ENCODE results near the gene LRCH4. TPM values are rescaled to one million over a fixed set of nuclear protein-coding genes. Genes with fewer than 3 reads are reported as not detected.

The LRCH4 gene
- total RNA-seq, 4 donors from 2014 or later = 36.2 to 53.2 (median 44.0) TPM

- Histone ChIP-seq H3K9me3 (no peaks in the 10 kb centered on the region), H3K4me3 (no peak overlapping the region), H3K27ac (replicated peaks in 1 of 4) (no peak overlapping the region), H3K27me3 (no peaks in the 10 kb centered on the region), H3K4me1 (no peaks in the 10 kb centered on the region), H3K36me3 (peaks cover 0 to 25% (median under 1%) of the 10 kb centered on the region in 4 donors)
- intact Hi-C loops (cut with DNase I) = no loop called here
- DNase-seq (ENCODE audit: extremely low spot score) = no peak
- TF ChIP-seq POLR2AphosphoS5 (IDR thresholded peaks at IDR 0.05) (no peak), POLR2A (IDR thresholded peaks at IDR 0.05; ENCODE audit: low read depth) (no peak), EP300 (IDR thresholded peaks at IDR 0.05) (no peak)
- TF ChIP-seq, protein P1, sequence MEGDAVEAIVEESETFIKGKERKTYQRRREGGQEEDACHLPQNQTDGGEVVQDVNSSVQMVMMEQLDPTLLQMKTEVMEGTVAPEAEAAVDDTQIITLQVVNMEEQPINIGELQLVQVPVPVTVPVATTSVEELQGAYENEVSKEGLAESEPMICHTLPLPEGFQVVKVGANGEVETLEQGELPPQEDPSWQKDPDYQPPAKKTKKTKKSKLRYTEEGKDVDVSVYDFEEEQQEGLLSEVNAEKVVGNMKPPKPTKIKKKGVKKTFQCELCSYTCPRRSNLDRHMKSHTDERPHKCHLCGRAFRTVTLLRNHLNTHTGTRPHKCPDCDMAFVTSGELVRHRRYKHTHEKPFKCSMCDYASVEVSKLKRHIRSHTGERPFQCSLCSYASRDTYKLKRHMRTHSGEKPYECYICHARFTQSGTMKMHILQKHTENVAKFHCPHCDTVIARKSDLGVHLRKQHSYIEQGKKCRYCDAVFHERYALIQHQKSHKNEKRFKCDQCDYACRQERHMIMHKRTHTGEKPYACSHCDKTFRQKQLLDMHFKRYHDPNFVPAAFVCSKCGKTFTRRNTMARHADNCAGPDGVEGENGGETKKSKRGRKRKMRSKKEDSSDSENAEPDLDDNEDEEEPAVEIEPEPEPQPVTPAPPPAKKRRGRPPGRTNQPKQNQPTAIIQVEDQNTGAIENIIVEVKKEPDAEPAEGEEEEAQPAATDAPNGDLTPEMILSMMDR (IDR thresholded peaks at IDR 0.05) = no peak
- WGBS = 90% methylated on average over 22 of the region's 23 CpGs
These were observed 34.9 kb upstream of the LRCH4 start for GRCh38 chr7:100620804-100621203.

DNA sequence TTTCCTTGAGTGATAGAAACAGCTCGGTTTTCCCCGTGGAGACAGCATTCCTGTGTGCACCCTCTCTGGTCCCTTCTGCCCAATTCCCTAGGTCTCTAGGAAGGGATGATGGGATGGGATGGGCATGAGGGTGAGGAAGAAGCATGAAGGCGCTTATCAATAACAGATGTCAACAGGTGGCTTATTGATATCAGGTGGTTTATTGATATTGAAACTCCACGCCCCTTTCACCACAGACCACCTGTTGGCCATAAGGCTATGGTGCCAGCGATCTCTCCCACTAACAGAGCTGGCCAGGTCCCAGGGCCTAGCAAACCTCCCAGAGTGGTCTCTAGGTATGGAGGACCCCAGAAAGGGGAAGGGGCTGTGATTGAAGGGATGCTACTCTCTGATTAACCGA, 34.3 kb upstream of the LRCH4 start:
- 90% methylated on average over 6 of the region's 6 CpGs for WGBS
- Histone ChIP-seq H3K27me3 (no peaks in the 10 kb centered on the region), H3K27ac (replicated peaks in 1 of 4) (no peak overlapping the region), H3K9me3 (no peaks in the 10 kb centered on the region), H3K4me1 (no peaks in the 10 kb centered on the region), H3K4me3 (no peak overlapping the region), H3K36me3 (peaks cover 0 to 30% (median 4%) of the 10 kb centered on the region in 4 donors)
- TF ChIP-seq EP300 (IDR thresholded peaks at IDR 0.05) = no peak
- TF ChIP-seq POLR2A (IDR thresholded peaks at IDR 0.05; ENCODE audit: low read depth) = no peak
- TF ChIP-seq POLR2AphosphoS5 (IDR thresholded peaks at IDR 0.05) = no peak
- TF ChIP-seq, protein P1 (IDR thresholded peaks at IDR 0.05) = no peak
- intact Hi-C loops (cut with DNase I) = no loop called here
- DNase-seq (ENCODE audit: extremely low spot score) = no peak

GRCh38 chr7:100614308-100614861, 28.5 kb upstream of the LRCH4 start:
- Histone ChIP-seq H3K9me3 (no peaks in the 10 kb centered on the region), H3K27ac (replicated peaks in 1 of 4) (no peak overlapping the region), H3K4me1 (peaks cover 14 to 17% (median 14%) of the 10 kb centered on the region in 4 donors), H3K27me3 (no peaks in the 10 kb centered on the region), H3K4me3 (no peak overlapping the region), H3K36me3 (peaks cover 0 to 23% (median 8%) of the 10 kb centered on the region in 4 donors)
- TF ChIP-seq POLR2AphosphoS5 (IDR thresholded peaks at IDR 0.05) (no peak), EP300 (IDR thresholded peaks at IDR 0.05) (no peak), POLR2A (IDR thresholded peaks at IDR 0.05; ENCODE audit: low read depth) (no peak)
- DNase-seq (ENCODE audit: extremely low spot score) = no peak
- intact Hi-C loops (cut with DNase I) = loop anchor here (5.0 kb wide), 1 partner anchor 58 kb away; the partner anchor contains the start of gene GNB2
- 82% methylated on average over 6 of the region's 6 CpGs for WGBS

DNA sequence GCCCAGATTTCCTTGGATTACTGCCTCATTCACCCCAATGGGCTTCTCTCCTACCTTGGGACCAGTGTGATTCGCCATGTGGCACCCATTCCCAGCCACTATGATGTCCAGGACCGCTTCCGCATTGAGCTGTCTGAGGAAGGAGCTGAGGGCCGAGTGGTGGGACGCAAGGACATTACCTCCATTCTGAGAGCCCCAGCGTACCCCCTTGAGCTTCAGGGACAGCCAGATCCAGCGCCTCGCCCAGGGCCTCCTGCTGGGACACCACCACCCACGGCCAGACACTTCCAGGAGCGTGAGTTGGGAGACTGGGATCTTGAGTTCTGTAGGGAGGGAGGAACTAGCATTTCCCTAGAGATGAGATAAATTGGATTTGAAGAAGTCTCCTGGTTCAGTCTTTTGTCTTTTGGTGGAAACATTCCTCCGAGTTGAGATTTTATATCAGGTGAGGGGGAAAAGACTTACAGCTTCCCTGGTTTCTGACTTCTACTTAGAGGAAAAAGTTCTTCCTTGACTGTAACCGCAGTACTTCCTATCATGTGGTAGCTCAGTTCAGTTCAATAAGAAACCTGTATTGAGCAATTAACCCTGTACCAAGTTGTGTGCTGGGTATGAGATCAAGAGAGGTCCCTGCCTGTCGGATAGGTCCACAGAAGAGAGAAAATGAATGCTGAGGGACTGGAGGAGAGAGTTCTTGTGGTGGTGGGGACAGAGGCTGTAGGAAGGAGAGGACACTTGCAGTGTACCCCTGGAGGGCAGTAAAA, 27.7 kb upstream of the LRCH4 start:
- no peaks in the 10 kb centered on the region for H3K27me3 ChIP-seq
- peak overlapping the region; percentile 65 to 83 (median 74) for H3K4me3 ChIP-seq
- DNase-seq (ENCODE audit: extremely low spot score) = no peak
- H3K27ac ChIP-seq (replicated peaks in 1 of 4) = no peak overlapping the region
- no peak for TF ChIP-seq POLR2A (IDR thresholded peaks at IDR 0.05; ENCODE audit: low read depth)
- peaks cover 0 to 23% (median 8%) of the 10 kb centered on the region in 4 donors for H3K36me3 ChIP-seq
- intact Hi-C loops (cut with DNase I) = loop anchor here (5.0 kb wide), 1 partner anchor 59 kb away; the partner anchor contains the start of gene GNB2
- peaks cover 14 to 17% (median 14%) of the 10 kb centered on the region in 4 donors for H3K4me1 ChIP-seq
- 92% methylated on average over 13 of the region's 13 CpGs for WGBS
- no peaks in the 10 kb centered on the region for H3K9me3 ChIP-seq

DNA sequence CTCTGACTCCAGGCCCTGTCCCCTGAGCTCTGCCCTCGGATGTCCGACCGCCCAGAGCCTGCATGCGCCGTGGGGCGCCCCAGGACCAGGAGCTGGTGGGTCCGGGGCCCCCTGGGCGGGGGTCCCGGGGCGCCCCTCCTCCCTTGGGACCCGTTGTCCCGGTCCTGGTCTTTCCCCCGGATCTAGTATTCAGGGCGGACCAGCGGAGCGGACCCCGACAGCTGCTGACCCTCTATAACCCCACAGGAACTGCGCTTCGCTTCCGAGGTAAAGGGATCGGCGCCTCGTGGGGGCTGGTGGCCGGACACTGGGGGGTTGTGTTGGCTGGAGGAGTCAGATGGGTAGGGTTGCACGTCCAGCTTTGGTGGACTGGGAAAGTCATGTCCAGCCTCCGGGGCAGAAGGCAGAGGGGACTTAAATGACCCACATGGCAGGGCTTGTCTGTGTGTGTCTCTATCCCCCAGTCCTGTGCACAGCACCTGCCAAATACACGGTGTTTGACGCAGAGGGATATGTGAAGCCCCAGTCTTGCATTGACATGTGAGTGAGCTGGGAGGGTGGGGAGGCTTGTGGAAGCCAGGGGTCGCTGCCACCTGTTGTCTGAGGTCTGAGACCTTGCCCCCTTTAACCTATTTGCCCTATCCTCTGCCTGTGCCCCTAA, 26.9 kb upstream of the LRCH4 start:
- DNase-seq (ENCODE audit: extremely low spot score) = no peak
- Histone ChIP-seq H3K9me3 (no peaks in the 10 kb centered on the region), H3K27me3 (no peaks in the 10 kb centered on the region), H3K4me1 (peaks cover 14 to 17% (median 14%) of the 10 kb centered on the region in 4 donors), H3K36me3 (peaks cover 0 to 20% (median 8%) of the 10 kb centered on the region in 4 donors), H3K27ac (replicated peaks in 1 of 4) (peak overlapping the region; percentile 91 to 95 (median 92)), H3K4me3 (peak overlapping the region; percentile 65 to 83 (median 74))
- TF ChIP-seq, protein P1 (IDR thresholded peaks at IDR 0.05) = no peak
- no peak for TF ChIP-seq POLR2AphosphoS5 (IDR thresholded peaks at IDR 0.05)
- TF ChIP-seq POLR2A (IDR thresholded peaks at IDR 0.05; ENCODE audit: low read depth) = no peak
- TF ChIP-seq EP300 (IDR thresholded peaks at IDR 0.05) = no peak
- WGBS = 7% methylated on average over 12 of the region's 29 CpGs
- intact Hi-C loops (cut with DNase I) = loop anchor here (5.0 kb wide), 1 partner anchor 59 kb away; the partner anchor contains the start of gene GNB2

Data from esophagus muscularis mucosa (tissue), 4 donors.